Measurements from ENCODE around the gene ZBTB7C. TPM values are rescaled to one million over a fixed set of nuclear protein-coding genes. Genes with fewer than 3 reads are reported as not detected.

Gene ZBTB7C
- total RNA-seq, 1 donor = not detected

GRCh38 chr18:48219810-48220499 is 189.2 kb downstream of the ZBTB7C start:
- no peak for DNase-seq (ENCODE audit: low read depth in 2 of 3, low spot score in 2 of 3)

- DNase-seq (ENCODE audit: low read depth in 2 of 3, low spot score in 2 of 3) = no peak
These were observed 190.0 kb downstream of the ZBTB7C start for GRCh38 chr18:48219037-48219809.

- no peak for DNase-seq (ENCODE audit: low read depth in 2 of 3, low spot score in 2 of 3)
These were observed 190.7 kb downstream of the ZBTB7C start for GRCh38 chr18:48218285-48219022.

GRCh38 chr18:48217258-48218250 is 191.6 kb downstream of the ZBTB7C start:
- DNase-seq (ENCODE audit: low read depth in 2 of 3, low spot score in 2 of 3) = no peak

GRCh38 chr18:48216639-48217257 is 192.4 kb downstream of the ZBTB7C start:
- no peak for DNase-seq (ENCODE audit: low read depth in 2 of 3, low spot score in 2 of 3)

GRCh38 chr18:48215876-48216638 is 193.1 kb downstream of the ZBTB7C start:
- no peak for DNase-seq (ENCODE audit: low read depth in 2 of 3, low spot score in 2 of 3)

GRCh38 chr18:48213791-48214190 is 195.4 kb downstream of the ZBTB7C start:
- DNase-seq (ENCODE audit: low read depth in 2 of 3, low spot score in 2 of 3) = no peak

- no peak for DNase-seq (ENCODE audit: low read depth in 2 of 3, low spot score in 2 of 3)
These were observed 200.6 kb downstream of the ZBTB7C start for GRCh38 chr18:48208432-48209140.

GRCh38 chr18:48207733-48208132 is 201.4 kb downstream of the ZBTB7C start:
- no peak for DNase-seq (ENCODE audit: low read depth in 2 of 3, low spot score in 2 of 3)

- DNase-seq (ENCODE audit: low read depth in 2 of 3, low spot score in 2 of 3) = no peak
These were observed 202.3 kb downstream of the ZBTB7C start for GRCh38 chr18:48206887-48207286.

GRCh38 chr18:48203961-48204666 is 205.1 kb downstream of the ZBTB7C start:
- no peak for DNase-seq (ENCODE audit: low read depth in 2 of 3, low spot score in 2 of 3)

- no peak for DNase-seq (ENCODE audit: low read depth in 2 of 3, low spot score in 2 of 3)
These were observed 205.8 kb downstream of the ZBTB7C start for GRCh38 chr18:48203288-48203945.

- no peak for DNase-seq (ENCODE audit: low read depth in 2 of 3, low spot score in 2 of 3)
These were observed 206.6 kb downstream of the ZBTB7C start for GRCh38 chr18:48202350-48203260.

GRCh38 chr18:48202006-48202348 is 207.2 kb downstream of the ZBTB7C start:
- DNase-seq (ENCODE audit: low read depth in 2 of 3, low spot score in 2 of 3) = no peak

GRCh38 chr18:48201337-48202005 is 207.7 kb downstream of the ZBTB7C start:
- no peak for DNase-seq (ENCODE audit: low read depth in 2 of 3, low spot score in 2 of 3)
